Mucosa of gallbladder (tissue), 1 donor: Measurements from ENCODE around the gene CDH4. TPM values are rescaled to one million over a fixed set of nuclear protein-coding genes. Genes with fewer than 3 reads are reported as not detected.

Experiments
- DNase-seq: peaks from one replicate; pipeline ENCODE4 v3.0.0-alpha.2; 2020; ENCODE audit warnings: low spot score
- total RNA-seq: library from RNA; stranded (reverse); gene quantifications from one replicate; pipeline ENCODE4 v1.2.1, GENCODE V29; 2021
- donor health status: DM: no; HTN: no; CAD: no.

The CDH4 gene
- total RNA-seq, 1 donor from 2014 or later, result 3.5 TPM

DNA sequence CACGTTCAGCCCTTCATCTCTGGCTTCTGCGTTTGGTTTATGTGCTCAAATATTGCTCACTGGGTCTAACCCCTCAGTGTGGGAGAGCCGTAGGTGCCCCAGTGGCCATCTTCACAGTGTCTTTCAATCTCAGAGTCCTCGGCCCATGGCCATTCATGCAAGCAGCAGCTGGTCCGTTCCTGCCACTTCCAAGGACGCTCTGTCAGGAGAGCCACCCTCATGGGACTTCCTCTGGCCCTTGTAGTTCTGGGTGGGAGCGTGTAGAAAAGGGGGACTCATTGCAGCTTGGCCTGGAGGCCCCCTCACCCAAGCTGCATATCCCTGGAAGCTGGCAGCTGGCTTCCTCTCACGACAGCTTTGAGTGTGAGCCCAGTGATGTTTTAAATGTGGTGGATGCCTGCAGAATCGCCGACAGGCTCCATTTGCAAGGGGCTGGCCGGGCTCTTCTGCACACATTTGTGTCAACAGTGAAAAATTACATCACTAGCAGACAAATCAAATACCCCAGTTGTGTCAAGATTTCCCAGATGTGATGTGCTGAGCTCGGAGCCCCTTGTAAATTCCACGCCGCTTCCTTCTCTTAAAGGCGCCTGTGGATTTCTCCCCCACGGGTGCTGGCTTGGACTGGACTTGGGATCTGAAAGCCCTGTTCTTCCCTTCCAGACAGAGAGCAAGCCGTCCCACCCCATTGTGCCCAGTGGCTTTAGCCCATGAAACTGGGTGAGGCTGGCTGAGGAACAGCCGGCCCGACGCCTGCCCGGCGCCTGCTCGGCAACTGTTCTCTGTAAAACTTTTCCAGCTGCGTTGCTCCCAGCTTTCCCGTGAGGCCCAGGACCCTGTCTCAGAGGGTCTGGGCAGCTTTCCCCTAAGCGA is 453.6 kb downstream of the CDH4 start:
- DNase-seq, result no peak

DNA sequence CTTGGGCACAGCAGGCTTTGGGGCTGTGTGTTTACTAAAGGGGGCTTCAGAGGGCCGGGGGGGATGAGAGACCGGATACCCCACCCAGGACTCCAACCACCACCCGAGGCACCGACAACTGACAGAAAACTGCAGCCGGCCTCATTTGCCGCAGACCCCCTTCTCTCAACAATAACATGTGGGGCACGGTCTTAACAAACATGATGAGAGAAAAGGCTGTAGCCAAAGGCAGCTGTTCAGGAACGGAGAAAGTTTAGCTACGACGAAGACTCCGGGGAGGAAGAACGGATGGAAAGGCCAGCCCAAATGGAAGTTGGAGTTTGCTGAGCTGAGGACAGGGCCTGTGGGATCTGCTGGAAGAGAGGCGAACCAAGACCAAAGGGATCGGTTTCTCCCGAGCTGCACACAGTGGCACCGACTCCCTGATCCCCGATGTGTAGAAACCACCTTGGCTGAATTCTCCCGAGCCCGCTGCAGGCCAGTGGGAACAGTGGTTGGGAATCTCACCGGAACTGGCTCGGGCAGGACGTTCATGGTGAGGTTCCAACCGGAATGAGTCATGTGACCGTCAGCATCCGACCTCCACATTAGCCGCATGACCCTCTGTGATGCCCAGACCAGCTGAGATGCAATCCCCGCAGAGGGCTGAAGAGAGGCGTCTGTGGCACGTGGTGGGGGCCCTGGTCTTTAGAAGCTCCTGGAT is 454.3 kb downstream of the CDH4 start:
- no peak for DNase-seq

GRCh38 chr20:61708891-61709290 is 456.8 kb downstream of the CDH4 start:
- no peak for DNase-seq

- DNase-seq, result no peak
These were observed 458.0 kb downstream of the CDH4 start for GRCh38 chr20:61710108-61710507.

- DNase-seq, result no peak
These were observed 460.6 kb downstream of the CDH4 start for GRCh38 chr20:61712688-61713087.

GRCh38 chr20:61718361-61719005 is 466.4 kb downstream of the CDH4 start:
- no peak for DNase-seq

DNA sequence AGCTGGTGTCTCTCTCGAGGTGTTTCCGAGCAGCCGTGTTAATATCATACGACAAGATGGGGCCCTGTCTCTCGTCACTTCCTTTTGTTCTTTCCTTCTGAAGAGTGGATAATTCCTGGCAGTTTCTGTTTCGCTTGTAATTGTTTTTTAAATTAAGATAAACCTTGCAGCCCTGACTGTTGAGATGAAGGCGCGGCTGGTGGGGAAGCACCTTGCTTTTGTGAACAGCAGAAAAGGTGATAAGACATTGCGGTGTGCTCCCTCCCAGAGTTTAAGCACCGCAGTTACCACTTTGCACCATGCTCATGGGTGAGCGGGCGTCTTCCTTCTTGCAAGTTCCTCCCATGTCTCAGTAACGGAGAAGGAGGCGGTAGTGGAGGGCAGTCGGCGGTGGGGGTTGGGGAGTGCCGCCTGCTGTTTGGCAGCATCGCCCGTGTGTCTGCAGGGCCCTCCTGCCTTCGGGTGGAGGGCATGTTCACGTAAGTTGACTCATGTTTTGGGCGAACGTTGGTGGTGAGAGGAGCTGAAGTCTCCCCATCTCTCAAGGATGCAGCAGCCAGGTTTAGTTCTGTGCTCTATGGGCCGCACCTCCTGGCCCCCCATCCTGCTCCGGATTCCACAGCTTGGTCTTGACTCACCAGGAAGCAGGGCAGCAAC is 467.8 kb downstream of the CDH4 start:
- no peak for DNase-seq

DNA sequence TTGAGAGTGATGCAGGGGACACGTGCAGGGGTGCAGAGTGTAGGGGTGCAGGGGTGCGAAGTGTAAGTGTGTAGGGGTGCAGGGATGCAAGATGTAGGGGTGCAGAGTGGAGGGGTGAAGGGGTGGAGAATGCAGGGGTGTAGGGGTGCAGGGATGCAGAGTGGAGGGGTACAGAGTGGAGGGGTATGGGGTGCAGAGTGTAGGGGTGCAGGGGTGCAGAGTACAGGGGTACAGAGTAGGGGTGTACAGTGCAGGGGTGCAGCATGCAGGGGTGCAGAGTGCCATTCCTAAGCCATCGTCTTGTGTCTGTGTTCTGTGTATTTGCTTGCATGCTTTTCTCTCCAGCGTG is 468.3 kb downstream of the CDH4 start:
- no peak for DNase-seq

DNA sequence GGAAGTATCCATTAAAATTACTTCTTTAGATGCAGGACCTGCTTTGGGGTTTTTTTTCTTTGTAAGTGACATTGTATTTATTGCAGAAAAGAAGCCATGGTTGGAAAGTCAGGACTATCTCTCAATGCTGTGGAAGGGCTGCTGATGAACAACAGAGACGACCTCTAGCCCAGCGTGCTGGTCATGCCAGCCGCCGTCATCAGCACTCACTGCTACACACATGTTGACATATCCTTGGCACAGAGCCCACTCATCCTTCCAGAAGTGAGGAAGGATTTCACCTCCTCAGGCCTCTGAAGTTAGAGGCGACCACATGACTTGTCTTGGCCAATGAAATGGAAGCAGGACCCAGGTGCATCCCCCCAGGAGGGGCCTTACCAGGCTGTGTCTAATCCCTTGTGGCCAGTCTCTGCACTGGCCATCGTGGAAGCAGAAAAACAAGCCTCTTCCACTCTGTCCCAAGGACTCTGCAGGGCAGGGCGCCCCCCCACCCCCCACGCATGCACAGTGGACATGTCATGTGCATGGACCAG is 470.2 kb downstream of the CDH4 start:
- no peak for DNase-seq

DNA sequence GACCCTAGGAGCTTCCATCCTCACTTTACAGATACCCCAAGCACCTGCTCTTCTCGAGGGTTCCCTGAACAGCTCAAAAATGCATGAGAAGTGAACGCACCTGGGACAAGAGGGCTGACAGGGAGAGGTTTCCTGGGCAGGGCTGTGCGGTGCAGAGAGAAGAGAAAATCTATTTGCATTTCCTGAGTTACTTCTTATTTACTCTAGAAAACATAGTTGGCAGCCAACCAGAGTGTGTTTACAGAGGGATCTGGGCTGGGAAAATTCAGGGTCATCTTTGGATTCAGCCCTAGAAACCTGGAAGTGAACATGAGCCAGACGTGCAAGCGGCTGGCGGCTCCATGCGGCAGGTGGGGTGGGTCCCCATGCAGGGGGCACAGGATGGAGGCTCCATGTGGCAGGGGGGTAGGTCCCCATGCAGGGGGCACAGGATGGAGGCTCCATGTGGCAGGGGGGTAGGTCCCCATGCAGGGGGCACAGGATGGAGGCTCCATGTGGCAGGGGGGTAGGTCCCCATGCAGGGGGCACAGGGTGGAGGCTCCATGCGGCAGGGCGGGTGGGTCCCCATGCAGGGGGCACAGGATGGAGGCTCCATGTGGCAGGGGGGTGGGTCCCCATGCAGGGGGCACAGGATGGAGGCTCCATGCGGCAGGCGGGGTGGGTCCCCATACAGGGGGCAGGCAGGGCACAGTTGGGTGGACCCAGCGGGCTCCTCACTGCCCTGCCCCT is 471.6 kb downstream of the CDH4 start:
- no peak for DNase-seq

- DNase-seq, result no peak
These were observed 472.3 kb downstream of the CDH4 start for GRCh38 chr20:61724376-61724775.

- no peak for DNase-seq
These were observed 473.1 kb downstream of the CDH4 start for GRCh38 chr20:61725145-61725544.

- DNase-seq, result no peak
These were observed 473.9 kb downstream of the CDH4 start for GRCh38 chr20:61725966-61726365.

DNA sequence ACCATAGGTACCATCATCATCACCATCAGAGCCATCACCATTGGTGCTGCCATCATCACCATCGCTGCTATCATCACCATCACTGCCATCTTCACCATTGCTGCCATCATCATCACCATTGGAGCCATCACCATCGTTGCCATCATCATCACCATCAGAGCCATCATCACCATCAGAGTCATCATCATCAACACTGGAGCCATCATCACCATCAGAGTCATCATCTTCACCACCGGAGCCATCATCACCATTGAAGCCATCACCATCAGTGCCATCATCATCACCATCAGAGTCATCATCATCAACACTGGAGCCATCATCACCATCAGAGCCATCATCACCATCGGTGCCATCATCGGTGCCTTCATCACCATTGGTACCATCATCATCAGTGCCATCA is 474.9 kb downstream of the CDH4 start:
- no peak for DNase-seq

DNA sequence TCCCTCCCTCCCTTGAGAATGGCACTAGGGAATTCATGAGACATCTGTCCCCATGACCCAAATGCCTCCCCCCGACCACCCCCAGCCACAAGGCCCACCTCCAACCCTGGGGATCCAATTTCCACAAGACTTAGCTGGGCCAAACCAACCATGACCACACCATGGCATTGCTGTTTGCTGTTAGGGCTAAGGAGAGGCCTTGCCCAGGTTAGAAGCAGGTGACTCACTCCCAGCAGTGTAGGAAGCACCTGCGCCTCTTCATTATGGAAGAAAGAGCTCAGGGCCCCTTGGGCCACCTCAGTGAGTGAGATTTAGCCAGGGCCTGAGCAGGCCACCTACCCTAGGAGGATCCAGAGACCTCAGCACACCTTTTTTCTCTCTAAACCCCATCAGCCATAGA is 475.7 kb downstream of the CDH4 start:
- no peak for DNase-seq

GRCh38 chr20:61728326-61728725 is 476.3 kb downstream of the CDH4 start:
- DNase-seq, result no peak

DNA sequence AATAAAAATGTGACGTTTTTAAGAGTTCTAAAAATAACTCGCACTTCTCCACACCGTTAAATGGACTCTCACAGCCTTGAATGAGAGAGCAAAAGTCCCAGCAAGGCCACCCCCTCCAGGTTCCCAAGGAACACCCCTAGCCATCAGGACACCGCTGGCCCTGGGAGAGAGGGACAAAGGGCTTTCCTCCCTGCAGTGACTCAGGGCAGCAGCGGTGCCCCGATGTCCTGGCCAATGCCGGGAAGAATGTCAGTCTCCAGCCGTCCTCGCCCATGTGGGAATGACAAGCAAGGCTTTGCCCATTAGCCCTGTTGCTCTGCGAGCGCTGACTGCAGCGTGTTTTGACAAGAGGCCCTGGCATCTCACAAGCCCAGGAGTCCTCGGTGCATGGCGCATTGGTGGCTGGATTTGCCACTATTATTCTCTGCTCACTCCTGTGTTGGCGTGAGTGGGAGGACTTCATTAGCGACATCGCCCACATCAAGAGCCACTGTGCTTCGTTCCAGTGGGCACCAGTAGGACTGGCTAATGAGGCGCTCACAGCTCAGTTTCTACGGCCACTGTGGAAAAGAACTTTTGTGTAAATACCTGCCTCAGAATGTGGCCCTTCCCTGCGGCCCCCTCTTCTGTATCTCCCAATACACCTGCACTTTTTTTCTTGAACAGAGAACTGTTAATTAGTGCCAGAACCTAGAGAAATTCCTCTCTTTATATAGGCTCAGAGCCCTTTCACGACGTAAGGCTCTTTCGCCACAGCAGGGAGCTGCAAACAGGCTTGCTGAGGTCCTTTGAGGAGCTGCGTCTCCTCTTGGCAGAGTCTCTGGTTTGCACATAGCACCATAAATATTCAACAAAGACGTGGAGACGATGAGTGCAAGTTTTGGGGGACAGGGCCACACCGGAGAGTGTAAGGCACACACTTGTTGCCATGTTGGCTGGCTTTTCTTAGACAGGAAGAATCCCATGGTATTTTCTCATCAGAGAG is 477.0 kb downstream of the CDH4 start:
- no peak for DNase-seq

GRCh38 chr20:61730631-61731362 is 478.7 kb downstream of the CDH4 start:
- no peak for DNase-seq
